Gastroesophageal sphincter (tissue), 3 donors: Measurements from ENCODE around the gene SLC13A1.

Source experiments
- EP300 ChIP-seq: sonication (generic); formaldehyde crosslinking; IDR thresholded peaks from one replicate; pipeline ENCODE4 v1.6.1; 2017; ENCODE audit warnings: antibody characterized with exemption, mild to moderate bottlenecking
- POLR2A ChIP-seq, 2 donors: fragments of 450-650 bp; IDR thresholded peaks; one replicate each; pipeline ENCODE4 v1.6.1; 2017; ENCODE audit warnings: antibody characterized with exemption in 2 of 2, mild to moderate bottlenecking in 2 of 2, moderate library complexity in 1 of 2
- POLR2AphosphoS5 ChIP-seq: sonication (generic); formaldehyde crosslinking; IDR thresholded peaks from one replicate; pipeline ENCODE4 v1.6.1; 2017; ENCODE audit warnings: antibody characterized with exemption
- TF ChIP-seq, protein P1 (sequence below), 4 experiments: fragments of 200-600 bp in 2 of 4; fragments of 450-650 bp in 2 of 4; sonication (generic) in 1 of 4; IDR thresholded peaks; one replicate each; pipeline ENCODE4 v1.5.1; 2017 to 2019; ENCODE audit warnings: antibody characterized with exemption in 4 of 4, mild to moderate bottlenecking in 2 of 4, moderate library complexity in 2 of 4

DNA sequence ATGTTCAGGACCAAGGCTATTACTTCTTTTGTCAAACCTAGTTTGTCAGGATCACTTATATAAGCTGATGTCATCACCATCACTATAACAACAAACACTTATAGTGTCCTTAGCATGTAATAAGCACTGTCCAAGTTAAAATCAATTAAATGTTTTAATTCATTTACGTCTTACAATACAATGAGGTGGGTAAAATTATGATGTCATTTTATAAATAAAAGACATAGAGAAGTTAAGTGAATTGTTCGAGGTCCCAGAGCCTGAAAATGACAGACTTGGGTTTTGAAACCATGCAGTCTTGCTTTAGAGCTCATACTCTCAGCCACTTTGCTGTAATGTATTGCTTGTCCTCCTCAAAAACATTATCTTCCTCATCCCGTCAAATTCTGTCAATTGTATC lies 48.3 kb downstream of the SLC13A1 start:
- TF ChIP-seq, protein P1, sequence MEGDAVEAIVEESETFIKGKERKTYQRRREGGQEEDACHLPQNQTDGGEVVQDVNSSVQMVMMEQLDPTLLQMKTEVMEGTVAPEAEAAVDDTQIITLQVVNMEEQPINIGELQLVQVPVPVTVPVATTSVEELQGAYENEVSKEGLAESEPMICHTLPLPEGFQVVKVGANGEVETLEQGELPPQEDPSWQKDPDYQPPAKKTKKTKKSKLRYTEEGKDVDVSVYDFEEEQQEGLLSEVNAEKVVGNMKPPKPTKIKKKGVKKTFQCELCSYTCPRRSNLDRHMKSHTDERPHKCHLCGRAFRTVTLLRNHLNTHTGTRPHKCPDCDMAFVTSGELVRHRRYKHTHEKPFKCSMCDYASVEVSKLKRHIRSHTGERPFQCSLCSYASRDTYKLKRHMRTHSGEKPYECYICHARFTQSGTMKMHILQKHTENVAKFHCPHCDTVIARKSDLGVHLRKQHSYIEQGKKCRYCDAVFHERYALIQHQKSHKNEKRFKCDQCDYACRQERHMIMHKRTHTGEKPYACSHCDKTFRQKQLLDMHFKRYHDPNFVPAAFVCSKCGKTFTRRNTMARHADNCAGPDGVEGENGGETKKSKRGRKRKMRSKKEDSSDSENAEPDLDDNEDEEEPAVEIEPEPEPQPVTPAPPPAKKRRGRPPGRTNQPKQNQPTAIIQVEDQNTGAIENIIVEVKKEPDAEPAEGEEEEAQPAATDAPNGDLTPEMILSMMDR (IDR thresholded peaks at IDR 0.05): no peak
- TF ChIP-seq POLR2A (IDR thresholded peaks at IDR 0.05) (no peak), POLR2AphosphoS5 (no peak), EP300 (no peak)
